SK-N-MC (cell line): ENCODE results near the gene GGCT.

Experiments
- EZH2 ChIP-seq: fragments of 200-600 bp; sonication (generic); IDR thresholded peaks from one replicate; pipeline ENCODE4 v1.6.1; 2017; ENCODE audit warnings: antibody characterized with exemption
- POLR2AphosphoS5 ChIP-seq: IDR thresholded peaks from 2 replicates; pipeline ENCODE4 v1.6.1; 2012; ENCODE audit warnings: mild to moderate bottlenecking, low read depth, low read length, borderline replicate concordance

DNA sequence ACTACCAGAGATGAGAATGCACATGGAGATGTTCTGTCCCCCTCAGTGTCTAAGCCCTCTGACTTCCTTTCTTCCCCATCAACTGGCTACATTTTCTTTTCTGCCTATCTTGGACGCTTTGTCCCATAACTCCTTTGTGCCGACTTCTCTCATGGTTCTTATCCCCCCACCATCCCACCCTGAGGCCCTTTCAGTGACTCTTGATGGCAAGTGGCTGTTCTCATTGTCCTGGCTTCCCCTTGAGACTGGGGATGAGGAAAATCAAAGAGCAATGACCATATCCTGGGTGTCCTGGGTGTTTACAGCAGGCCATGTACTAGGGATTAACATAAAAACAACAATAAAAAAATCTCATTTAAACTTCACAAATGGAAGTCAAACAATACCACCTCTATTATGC is 18.8 kb upstream of the GGCT start:
- TF ChIP-seq EZH2, result no peak
- no peak for TF ChIP-seq POLR2AphosphoS5
